GM19328 (cell line): ENCODE results near the gene CFAP210.

Source experiments
- ATAC-seq: cut with Tn5 transposase; IDR thresholded peaks from one replicate; pipeline ENCODE4 v1.9.1; 2021; ENCODE audit warnings: mild to moderate bottlenecking, moderate library complexity; ENCODE audit not compliant: unreplicated experiment

Gene CFAP210

GRCh38 chr2:169676357-169676756 is 17.8 kb downstream of the CFAP210 start:
- ATAC-seq = no peak

- ATAC-seq = no peak
Observed at GRCh38 chr2:169673921-169674320, 20.3 kb downstream of the CFAP210 start.

- no peak for ATAC-seq
Observed at GRCh38 chr2:169673106-169673505, 21.1 kb downstream of the CFAP210 start.

- no peak for ATAC-seq
Observed at GRCh38 chr2:169672406-169672805, 21.8 kb downstream of the CFAP210 start.

- ATAC-seq = no peak
Observed at GRCh38 chr2:169670937-169671336, 23.3 kb downstream of the CFAP210 start.

GRCh38 chr2:169670215-169670651 is 24.0 kb downstream of the CFAP210 start:
- no peak for ATAC-seq

GRCh38 chr2:169667583-169667982 is 26.6 kb downstream of the CFAP210 start:
- ATAC-seq = no peak

GRCh38 chr2:169664978-169665930 is 29.0 kb downstream of the CFAP210 start:
- ATAC-seq = no peak

GRCh38 chr2:169664600-169664977 is 29.6 kb downstream of the CFAP210 start:
- no peak for ATAC-seq

- no peak for ATAC-seq
Observed at GRCh38 chr2:169663247-169663646, 31.0 kb downstream of the CFAP210 start.

- ATAC-seq = no peak
Observed at GRCh38 chr2:169662744-169663143, 31.5 kb downstream of the CFAP210 start.

GRCh38 chr2:169661265-169661664 is 32.9 kb downstream of the CFAP210 start:
- no peak for ATAC-seq

- ATAC-seq = no peak
Observed at GRCh38 chr2:169659320-169659719, 34.9 kb downstream of the CFAP210 start.

GRCh38 chr2:169658877-169659276 is 35.3 kb downstream of the CFAP210 start:
- ATAC-seq = no peak

- no peak for ATAC-seq
Observed at GRCh38 chr2:169656164-169656563, 38.0 kb downstream of the CFAP210 start.

GRCh38 chr2:169653636-169654035 is 40.6 kb downstream of the CFAP210 start:
- no peak for ATAC-seq

GRCh38 chr2:169649278-169649677 is 44.9 kb downstream of the CFAP210 start:
- no peak for ATAC-seq

- ATAC-seq = no peak
Observed at GRCh38 chr2:169647496-169647895, 46.7 kb downstream of the CFAP210 start.

- no peak for ATAC-seq
Observed at GRCh38 chr2:169644173-169644572, 50.0 kb downstream of the CFAP210 start.

- no peak for ATAC-seq
Observed at GRCh38 chr2:169641464-169641863, 52.7 kb downstream of the CFAP210 start.

GRCh38 chr2:169640104-169640503 is 54.1 kb downstream of the CFAP210 start:
- ATAC-seq = no peak

- no peak for ATAC-seq
Observed at GRCh38 chr2:169637620-169638019, 56.6 kb downstream of the CFAP210 start.
